ENCODE measurements around the gene MZB1.

DNA sequence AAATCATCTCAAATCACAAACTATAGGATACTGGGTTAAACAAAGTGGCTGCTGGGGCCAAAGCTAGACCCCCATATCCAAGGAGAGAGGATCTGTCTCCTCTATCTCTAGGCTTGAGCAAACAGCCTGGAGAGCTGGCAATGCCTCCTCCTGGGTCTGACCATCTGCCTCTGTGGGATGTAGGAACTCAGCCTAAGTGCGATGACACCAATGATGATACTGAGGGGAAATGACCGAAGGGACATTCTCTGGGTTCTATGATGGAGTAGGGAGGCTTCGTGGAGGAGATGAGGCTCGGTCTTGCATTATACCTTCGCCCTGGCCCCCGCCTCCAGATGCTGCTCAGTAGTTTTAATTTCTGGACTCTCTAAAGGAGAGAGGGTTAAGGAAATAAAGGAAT, 23.4 kb upstream of the MZB1 start:
- TF ChIP-seq POLR2A (IDR thresholded peaks at IDR 0.05; ENCODE audit: low read depth, low read length) (no peak), POLR2AphosphoS5 (IDR thresholded peaks at IDR 0.05; ENCODE audit: low read depth, low read length) (no peak)

All from GM12892 (cell line).